Measurements from ENCODE around the gene GBA2. TPM values are rescaled to one million over a fixed set of nuclear protein-coding genes. Genes with fewer than 3 reads are reported as not detected.

The GBA2 gene
- total RNA-seq, 1 donor from 2014 or later, result 53.7 TPM

GRCh38 chr9:35771534-35771933 lies 22.5 kb upstream of the GBA2 start:
- no peak for DNase-seq (ENCODE audit: low read depth)
- TF ChIP-seq CTCF (IDR thresholded peaks at IDR 0.05; ENCODE audit: insufficient read depth, low read length, poor library complexity, severe bottlenecking), result no peak
- Histone ChIP-seq H3K36me3 (ENCODE audit: control insufficient read depth, insufficient read depth, low read length) (no peaks in the 10 kb centered on the region), H3K27me3 (ENCODE audit: control insufficient read depth, insufficient read depth, low read length) (no peaks in the 10 kb centered on the region), H3K4me3 (ENCODE audit: low read depth, low read length) (no peak overlapping the region)

GRCh38 chr9:35771075-35771433 lies 22.0 kb upstream of the GBA2 start:
- no peak for TF ChIP-seq CTCF (IDR thresholded peaks at IDR 0.05; ENCODE audit: insufficient read depth, low read length, poor library complexity, severe bottlenecking)
- Histone ChIP-seq H3K27me3 (ENCODE audit: control insufficient read depth, insufficient read depth, low read length) (no peaks in the 10 kb centered on the region), H3K36me3 (ENCODE audit: control insufficient read depth, insufficient read depth, low read length) (no peaks in the 10 kb centered on the region), H3K4me3 (ENCODE audit: low read depth, low read length) (no peak overlapping the region)
- no peak for DNase-seq (ENCODE audit: low read depth)

DNA sequence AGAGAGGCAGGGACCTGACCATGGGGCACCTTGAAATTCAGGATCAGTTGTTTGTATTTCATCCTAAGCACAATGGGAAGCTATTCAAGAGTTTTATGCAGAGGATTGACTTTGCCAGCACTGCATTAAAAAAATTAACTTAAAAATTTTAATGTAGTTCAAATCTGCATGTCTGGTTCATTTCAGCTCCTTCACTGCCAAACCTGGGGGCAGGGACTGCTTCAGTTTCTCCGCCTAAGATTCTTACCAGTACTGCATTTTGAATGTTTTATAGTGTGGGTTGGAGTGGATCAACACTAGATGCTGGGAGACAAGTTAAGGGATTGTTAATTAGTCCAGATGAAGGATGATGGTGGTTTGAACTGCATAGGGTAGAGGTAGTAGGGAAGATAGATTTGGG lies 20.7 kb upstream of the GBA2 start:
- no peaks in the 10 kb centered on the region for H3K36me3 ChIP-seq (ENCODE audit: control insufficient read depth, insufficient read depth, low read length)
- H3K4me3 ChIP-seq (ENCODE audit: low read depth, low read length), result no peak overlapping the region
- no peaks in the 10 kb centered on the region for H3K27me3 ChIP-seq (ENCODE audit: control insufficient read depth, insufficient read depth, low read length)
- no peak for DNase-seq (ENCODE audit: low read depth)
- no peak for TF ChIP-seq CTCF (IDR thresholded peaks at IDR 0.05; ENCODE audit: insufficient read depth, low read length, poor library complexity, severe bottlenecking)

DNA sequence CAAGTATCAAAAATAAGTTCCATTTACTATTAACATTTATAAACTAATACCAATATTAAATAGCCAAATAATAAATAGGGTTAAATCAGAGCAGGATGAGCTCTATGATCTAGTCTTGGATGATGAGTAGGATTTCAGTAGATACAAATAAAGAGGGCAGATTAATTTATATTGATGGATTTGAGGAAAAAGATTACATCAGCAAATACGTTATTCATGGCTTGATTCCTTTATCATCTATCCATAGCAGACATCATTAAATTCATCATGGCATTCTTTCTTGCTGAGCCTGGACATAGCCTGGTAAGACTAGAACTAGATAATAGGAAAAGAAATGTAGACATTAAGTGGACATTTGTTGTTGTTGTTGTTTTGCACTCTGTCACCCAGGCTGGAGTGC lies 18.4 kb upstream of the GBA2 start:
- H3K27me3 ChIP-seq (ENCODE audit: control insufficient read depth, insufficient read depth, low read length), result no peaks in the 10 kb centered on the region
- H3K36me3 ChIP-seq (ENCODE audit: control insufficient read depth, insufficient read depth, low read length), result no peaks in the 10 kb centered on the region
- DNase-seq (ENCODE audit: low read depth), result no peak
- no peak overlapping the region for H3K4me3 ChIP-seq (ENCODE audit: low read depth, low read length)
- no peak for TF ChIP-seq CTCF (IDR thresholded peaks at IDR 0.05; ENCODE audit: insufficient read depth, low read length, poor library complexity, severe bottlenecking)

DNA sequence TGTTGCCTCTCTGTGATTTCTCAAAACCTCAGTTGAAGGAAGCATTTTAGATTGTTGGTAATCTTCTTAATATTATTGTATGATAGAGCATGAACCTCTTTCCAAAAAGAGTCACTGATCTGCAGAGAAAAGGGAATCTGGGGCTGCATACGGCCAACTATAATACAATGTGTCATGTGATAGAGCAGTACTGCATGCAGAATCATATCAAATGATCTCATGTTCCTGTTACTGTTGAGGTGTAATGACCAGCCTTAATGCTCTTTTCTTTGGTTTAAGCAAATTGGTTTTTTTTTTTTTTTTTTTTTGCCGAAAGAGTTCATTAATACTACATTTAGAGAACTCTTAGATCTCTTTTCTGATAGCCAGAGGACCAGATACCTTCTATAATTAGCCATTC lies 18.0 kb upstream of the GBA2 start:
- DNase-seq (ENCODE audit: low read depth), result no peak
- H3K4me3 ChIP-seq (ENCODE audit: low read depth, low read length), result no peak overlapping the region
- H3K27me3 ChIP-seq (ENCODE audit: control insufficient read depth, insufficient read depth, low read length), result no peaks in the 10 kb centered on the region
- H3K36me3 ChIP-seq (ENCODE audit: control insufficient read depth, insufficient read depth, low read length), result no peaks in the 10 kb centered on the region
- no peak for TF ChIP-seq CTCF (IDR thresholded peaks at IDR 0.05; ENCODE audit: insufficient read depth, low read length, poor library complexity, severe bottlenecking)

GRCh38 chr9:35763803-35764202 lies 14.8 kb upstream of the GBA2 start:
- H3K36me3 ChIP-seq (ENCODE audit: control insufficient read depth, insufficient read depth, low read length), result no peaks in the 10 kb centered on the region
- TF ChIP-seq CTCF (IDR thresholded peaks at IDR 0.05; ENCODE audit: insufficient read depth, low read length, poor library complexity, severe bottlenecking), result no peak
- no peak for DNase-seq (ENCODE audit: low read depth)
- no peak overlapping the region for H3K4me3 ChIP-seq (ENCODE audit: low read depth, low read length)
- H3K27me3 ChIP-seq (ENCODE audit: control insufficient read depth, insufficient read depth, low read length), result no peaks in the 10 kb centered on the region
